ENCODE results near the gene PHIP.
"Not testable (repeated sequence)": the region's sequence is repeated elsewhere in the genome, so short reads cannot be mapped to it uniquely, and the experiment has no call there.

The PHIP gene

DNA sequence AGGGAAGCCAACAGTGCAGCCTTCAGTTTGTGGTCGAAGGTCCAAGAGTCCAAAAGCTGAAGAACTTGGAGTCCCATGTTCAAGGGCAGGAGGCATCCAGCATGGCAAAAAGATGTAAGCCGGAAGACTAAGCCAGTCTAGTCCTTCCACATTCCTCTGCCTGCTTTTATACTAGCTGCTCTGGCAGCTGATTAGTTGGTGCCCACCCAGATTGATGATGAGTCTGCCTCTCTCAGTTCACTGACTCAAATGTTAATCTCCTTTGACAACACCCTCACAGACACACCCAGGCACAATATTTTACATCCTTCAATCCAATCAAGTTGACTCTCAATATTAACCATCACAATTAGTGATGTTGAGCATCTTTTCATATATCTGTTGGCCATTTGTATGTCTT, 23.1 kb upstream of the PHIP start:
- DNase-seq (ENCODE audit: low spot score), result no peak
- POLR2A ChIA-PET (ENCODE audit: low non-redundant PET), result no interaction called here
- TF ChIP-seq, protein P1, sequence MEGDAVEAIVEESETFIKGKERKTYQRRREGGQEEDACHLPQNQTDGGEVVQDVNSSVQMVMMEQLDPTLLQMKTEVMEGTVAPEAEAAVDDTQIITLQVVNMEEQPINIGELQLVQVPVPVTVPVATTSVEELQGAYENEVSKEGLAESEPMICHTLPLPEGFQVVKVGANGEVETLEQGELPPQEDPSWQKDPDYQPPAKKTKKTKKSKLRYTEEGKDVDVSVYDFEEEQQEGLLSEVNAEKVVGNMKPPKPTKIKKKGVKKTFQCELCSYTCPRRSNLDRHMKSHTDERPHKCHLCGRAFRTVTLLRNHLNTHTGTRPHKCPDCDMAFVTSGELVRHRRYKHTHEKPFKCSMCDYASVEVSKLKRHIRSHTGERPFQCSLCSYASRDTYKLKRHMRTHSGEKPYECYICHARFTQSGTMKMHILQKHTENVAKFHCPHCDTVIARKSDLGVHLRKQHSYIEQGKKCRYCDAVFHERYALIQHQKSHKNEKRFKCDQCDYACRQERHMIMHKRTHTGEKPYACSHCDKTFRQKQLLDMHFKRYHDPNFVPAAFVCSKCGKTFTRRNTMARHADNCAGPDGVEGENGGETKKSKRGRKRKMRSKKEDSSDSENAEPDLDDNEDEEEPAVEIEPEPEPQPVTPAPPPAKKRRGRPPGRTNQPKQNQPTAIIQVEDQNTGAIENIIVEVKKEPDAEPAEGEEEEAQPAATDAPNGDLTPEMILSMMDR (conservative IDR thresholded peaks at IDR 0.05; ENCODE audit: low read depth), result no peak
- CTCF ChIA-PET, result no interaction called here
- H3K27ac ChIP-seq, result no peak overlapping the region

DNA sequence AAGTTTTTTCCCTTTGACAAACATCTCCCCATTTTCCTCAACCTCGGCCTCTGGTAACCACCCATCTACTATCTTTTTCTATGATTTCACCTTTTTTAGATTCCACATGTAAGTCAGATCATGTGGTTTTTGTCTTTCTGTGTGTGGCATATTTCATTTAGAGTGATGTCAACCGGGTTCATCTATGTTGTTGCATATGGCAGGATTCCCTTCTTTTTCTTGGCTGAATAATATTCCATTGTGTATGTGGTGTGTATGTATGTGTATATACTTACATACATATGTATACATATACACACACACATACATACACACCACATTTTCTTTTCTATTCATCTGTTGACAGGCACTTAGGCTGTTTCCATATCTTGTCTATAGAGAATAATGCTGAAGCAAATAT, 22.2 kb upstream of the PHIP start:
- CTCF ChIA-PET, result no interaction called here
- POLR2A ChIA-PET (ENCODE audit: low non-redundant PET), result no interaction called here

DNA sequence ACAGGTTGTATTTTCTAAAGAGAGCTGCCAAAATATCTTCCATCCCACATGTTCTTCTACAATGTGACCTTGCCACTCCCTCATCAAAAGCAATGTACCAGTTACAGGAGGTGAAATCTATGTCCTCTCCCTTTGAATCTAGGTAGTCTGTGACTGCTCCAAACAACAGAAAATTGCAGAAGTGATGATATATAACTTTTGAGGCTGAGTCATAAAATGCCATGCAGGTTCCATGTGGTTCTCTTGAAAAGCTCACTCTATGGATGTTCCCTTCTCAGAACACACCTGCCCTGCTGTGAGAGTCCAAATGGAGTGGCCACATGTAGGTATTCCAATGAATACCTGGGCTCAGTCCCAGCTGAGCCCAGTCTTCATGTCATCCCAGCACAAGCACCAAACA, 16.9 kb upstream of the PHIP start:
- H3K27ac ChIP-seq, result no peak overlapping the region
- ChIA-PET CTCF (interaction anchor here (0.6 kb wide), 1 partner anchor 128 kb away, joined by 3 read pairs; no protein-coding TSS in a partner anchor), POLR2A (ENCODE audit: low non-redundant PET) (no interaction called here)
- TF ChIP-seq, protein P1 (conservative IDR thresholded peaks at IDR 0.05; ENCODE audit: low read depth), result no peak
- DNase-seq (ENCODE audit: low spot score), result no peak

More for the DNA sequence above, 22.2 kb upstream of the PHIP start:
- TF ChIP-seq, protein P1 (conservative IDR thresholded peaks at IDR 0.05; ENCODE audit: low read depth), result no peak
- DNase-seq (ENCODE audit: low spot score), result no peak
- H3K27ac ChIP-seq, result no peak overlapping the region

DNA sequence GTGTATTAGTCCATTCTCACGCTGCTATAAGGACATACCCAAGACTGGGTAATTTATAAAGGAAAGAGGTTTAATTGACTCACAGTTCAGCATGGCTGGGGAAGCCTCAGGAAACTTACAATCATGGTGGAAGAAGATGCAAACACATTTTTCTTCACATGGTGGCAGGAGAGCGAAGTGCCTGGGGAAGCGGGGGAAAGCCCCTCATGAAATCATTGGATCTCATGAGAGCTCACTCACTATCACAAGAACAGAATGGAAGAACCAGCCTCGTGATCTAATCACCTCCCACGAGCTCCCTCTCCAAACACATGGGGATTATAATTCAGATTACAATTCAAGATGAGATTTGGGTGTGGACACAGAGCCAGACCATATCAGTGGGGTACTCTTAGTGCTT, 13.7 kb upstream of the PHIP start:
- DNase-seq (ENCODE audit: low spot score); H3K27ac ChIP-seq; POLR2A ChIA-PET (ENCODE audit: low non-redundant PET); CTCF ChIA-PET: not testable (repeated sequence)

DNA sequence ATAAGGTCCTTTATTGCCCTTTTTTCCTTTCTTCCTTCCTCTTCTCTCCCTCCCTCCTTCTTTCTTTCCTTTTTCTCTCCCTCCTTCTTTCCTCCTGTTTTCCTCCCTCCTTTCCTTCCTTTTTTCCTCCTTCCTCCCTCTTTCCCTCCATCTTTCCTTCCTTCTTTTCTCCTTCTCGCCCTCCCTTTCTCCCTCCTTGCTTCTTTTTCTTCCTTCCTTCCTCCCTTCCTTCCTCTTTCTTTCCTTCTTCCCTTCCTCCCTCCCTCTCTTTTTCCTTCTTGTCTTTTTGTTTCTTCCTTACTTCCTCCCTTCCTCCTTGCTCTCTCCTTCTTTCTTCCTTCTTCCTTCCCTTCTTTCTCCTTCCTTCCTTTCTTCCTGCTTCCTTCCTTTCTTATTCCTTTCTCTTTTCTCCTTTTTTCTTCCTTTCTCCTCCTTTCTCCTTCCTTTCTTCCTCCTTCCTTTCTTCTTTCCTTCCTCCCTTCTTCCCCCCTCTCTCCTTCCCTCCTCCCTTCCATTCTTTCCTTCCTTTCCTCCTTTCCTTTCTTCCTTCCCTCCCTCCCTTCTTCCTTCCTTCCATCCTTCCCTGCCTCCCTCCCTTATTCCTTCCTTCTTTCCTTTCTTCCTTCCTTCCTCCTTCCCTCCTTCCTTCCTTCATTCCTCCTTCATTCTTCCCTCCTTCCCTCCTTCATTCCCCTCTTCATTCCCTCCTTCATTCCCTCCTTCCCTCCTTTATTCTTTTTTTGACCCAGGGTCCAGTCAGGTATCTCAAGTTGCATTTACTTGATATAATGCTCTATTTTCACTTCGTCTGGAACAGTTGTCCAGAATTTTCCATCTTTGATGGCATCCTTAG, 11.7 kb upstream of the PHIP start:
- ChIA-PET POLR2A (ENCODE audit: low non-redundant PET) (no interaction called here), CTCF (no interaction called here)
- DNase-seq (ENCODE audit: low spot score), result no peak
- TF ChIP-seq, protein P1 (conservative IDR thresholded peaks at IDR 0.05; ENCODE audit: low read depth), result no peak
- no peak overlapping the region for H3K27ac ChIP-seq

DNA sequence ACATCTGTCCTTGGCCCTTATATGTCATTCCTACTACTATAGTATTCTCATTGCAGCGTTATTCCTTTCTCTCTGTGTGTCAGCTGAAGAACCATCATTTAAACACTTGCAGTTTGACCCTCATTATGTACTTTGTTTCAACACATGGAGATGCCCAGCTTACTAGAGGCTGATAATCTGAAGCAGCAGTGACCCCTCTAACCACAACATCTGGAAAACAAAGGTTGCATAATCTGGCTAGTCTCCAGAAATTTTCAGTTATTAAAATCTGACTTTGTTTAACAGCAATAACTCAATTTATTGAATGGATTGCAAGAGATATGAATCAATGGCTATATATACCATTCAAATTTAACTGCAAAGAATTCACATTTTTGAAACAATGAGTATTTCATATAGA, 6.6 kb upstream of the PHIP start:
- ChIA-PET CTCF (interaction anchor here (0.6 kb wide), 1 partner anchor 382 kb away, joined by 3 read pairs; no protein-coding TSS in a partner anchor), POLR2A (ENCODE audit: low non-redundant PET) (no interaction called here)
- TF ChIP-seq, protein P1 (conservative IDR thresholded peaks at IDR 0.05; ENCODE audit: low read depth), result no peak
- DNase-seq (ENCODE audit: low spot score), result no peak
- no peak overlapping the region for H3K27ac ChIP-seq

DNA sequence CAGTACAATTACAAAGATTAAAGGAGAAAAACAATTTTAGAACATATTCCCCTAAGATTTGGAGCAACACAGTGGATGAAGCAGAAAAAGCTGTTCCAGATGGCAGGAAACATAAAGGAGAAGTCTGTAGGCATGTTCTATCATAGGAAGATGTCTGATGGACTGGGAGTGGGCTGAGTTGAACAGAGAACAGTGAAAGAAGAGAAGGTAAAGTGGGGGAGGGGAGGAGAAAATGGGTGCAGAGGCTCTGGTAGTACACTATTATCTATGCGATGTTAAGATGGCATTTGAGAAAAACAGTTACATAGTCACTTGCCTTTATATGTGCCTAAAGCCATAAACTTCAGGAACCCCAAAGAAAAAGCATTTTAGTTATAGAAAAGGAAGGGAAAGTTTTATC, 4.2 kb upstream of the PHIP start:
- ChIA-PET POLR2A (ENCODE audit: low non-redundant PET) (no interaction called here), CTCF (interaction anchor here (0.6 kb wide), 1 partner anchor 44 kb away, joined by 3 read pairs; no protein-coding TSS in a partner anchor)
- H3K27ac ChIP-seq, result no peak overlapping the region
- TF ChIP-seq, protein P1 (conservative IDR thresholded peaks at IDR 0.05; ENCODE audit: low read depth), result no peak
- DNase-seq (ENCODE audit: low spot score), result no peak
